Ectodermal cell (in vitro differentiated cells): ENCODE measurements around the gene HUWE1.

Source experiments
- H3K27ac ChIP-seq: 2 replicates; pipeline ENCODE4 v1.7.0; 2013; ENCODE audit warnings: mild to moderate bottlenecking, low read depth, low read length; ENCODE audit not compliant: insufficient read depth, poor library complexity, severe bottlenecking
- H3K27me3 ChIP-seq: 2 replicates; pipeline ENCODE4 v1.7.0; 2013; ENCODE audit warnings: mild to moderate bottlenecking, low read length; ENCODE audit not compliant: insufficient read depth, control insufficient read depth, poor library complexity, severe bottlenecking
- H3K36me3 ChIP-seq: one replicate; pipeline ENCODE4 v1.7.0; 2013; ENCODE audit warnings: low read length; ENCODE audit not compliant: control insufficient read depth, insufficient read depth
- H3K4me1 ChIP-seq: one replicate; pipeline ENCODE4 v1.7.0; 2013; ENCODE audit warnings: low read length; ENCODE audit not compliant: control insufficient read depth, insufficient read depth
- H3K4me3 ChIP-seq: 2 replicates; pipeline ENCODE4 v1.7.0; 2013; ENCODE audit warnings: low read depth, low read length, control low read depth; ENCODE audit not compliant: insufficient read depth
- H3K9me3 ChIP-seq: 2 replicates; pipeline ENCODE4 v1.7.0; 2013; ENCODE audit warnings: mild to moderate bottlenecking, low read length, moderate library complexity; ENCODE audit not compliant: control insufficient read depth
- WGBS, 2 experiments: methylation state at CpG; one replicate each; pipeline ENCODE4 v1.1.7; 2013; ENCODE audit warnings: missing lambda C conversion rate in 2 of 2; 5-methylcytosine and 5-hydroxymethylcytosine counted together

The HUWE1 gene

GRCh38 chrX:53587795-53588420 is 98.6 kb downstream of the HUWE1 start:
- WGBS, 2 experiments: 96 to 99% methylated on average over 2 to 5 of the region's 5 CpGs
- H3K4me3 ChIP-seq: no peak overlapping the region
- no peaks in the 10 kb centered on the region for H3K9me3 ChIP-seq
- peaks cover 75% of the 10 kb centered on the region for H3K36me3 ChIP-seq
- no peak overlapping the region for H3K27ac ChIP-seq
- H3K4me1 ChIP-seq: no peaks in the 10 kb centered on the region
- H3K27me3 ChIP-seq: no peaks in the 10 kb centered on the region

DNA sequence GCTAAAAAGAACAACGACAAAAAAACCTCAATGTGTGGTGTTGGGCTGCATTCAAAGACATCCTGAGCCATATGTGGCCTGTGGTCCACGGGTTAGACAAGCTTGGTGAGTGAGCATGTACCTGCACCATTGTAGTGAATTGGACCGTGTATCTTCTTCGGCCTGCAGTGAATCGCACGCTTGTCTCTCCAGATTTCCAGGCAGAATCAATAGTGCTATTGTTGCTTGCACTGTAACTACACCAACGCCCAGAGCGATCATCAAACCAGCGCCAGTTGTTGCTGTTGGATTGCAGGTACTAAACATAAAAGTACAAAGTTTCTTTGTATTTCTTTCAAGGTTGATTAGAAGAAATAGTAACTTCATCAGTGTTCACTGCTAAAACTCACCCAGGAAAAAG is 101.6 kb downstream of the HUWE1 start:
- H3K27me3 ChIP-seq: no peaks in the 10 kb centered on the region
- no peak overlapping the region for H3K27ac ChIP-seq
- no peak overlapping the region for H3K4me3 ChIP-seq
- no peaks in the 10 kb centered on the region for H3K9me3 ChIP-seq
- no peaks in the 10 kb centered on the region for H3K4me1 ChIP-seq
- peaks cover 72% of the 10 kb centered on the region for H3K36me3 ChIP-seq
- WGBS, 2 experiments: 97 to 98% methylated on average over 8 to 9 of the region's 9 CpGs

- 93 to 97% methylated on average over 7 of the region's 7 CpGs for WGBS, 2 experiments
- Histone ChIP-seq H3K36me3 (peaks cover 62% of the 10 kb centered on the region), H3K4me3 (no peak overlapping the region)
Observed at GRCh38 chrX:53583571-53583970, 102.9 kb downstream of the HUWE1 start.

DNA sequence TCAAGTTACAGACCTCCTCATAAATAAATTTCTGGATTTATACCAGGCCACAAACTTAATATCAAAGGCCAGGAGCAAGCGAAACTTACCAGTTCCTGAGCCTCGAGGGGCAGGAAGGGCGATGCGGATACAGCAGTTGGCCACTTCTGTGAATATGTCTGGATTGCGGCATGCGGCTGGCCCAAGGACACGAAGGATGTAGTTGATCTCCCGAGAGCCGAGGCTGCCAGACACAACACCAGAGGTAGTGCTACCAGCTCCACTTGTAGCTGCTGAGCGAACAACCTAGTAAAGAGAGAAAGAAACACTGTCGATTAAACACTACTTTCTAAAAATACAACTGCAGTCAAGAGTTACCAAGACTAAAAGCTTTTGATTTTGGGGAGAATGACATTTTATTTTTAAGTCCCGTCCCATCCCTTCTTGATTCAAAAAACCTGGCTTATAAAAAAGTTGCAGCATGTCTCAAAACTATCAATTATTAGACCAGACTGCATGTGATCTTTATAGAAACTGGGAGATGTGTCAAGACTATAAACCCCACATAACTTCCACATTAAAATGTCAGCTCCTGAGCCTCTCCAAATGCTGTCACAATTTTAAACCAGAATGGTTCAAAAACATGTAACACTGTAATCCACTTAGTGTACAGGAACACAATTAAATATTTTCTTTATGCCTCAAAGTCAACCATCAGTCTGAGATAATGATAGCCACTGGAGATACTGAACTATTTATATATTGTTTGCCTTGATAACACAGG is 105.6 kb downstream of the HUWE1 start:
- Histone ChIP-seq H3K4me1 (no peaks in the 10 kb centered on the region), H3K27me3 (no peaks in the 10 kb centered on the region), H3K9me3 (no peaks in the 10 kb centered on the region), H3K4me3 (no peak overlapping the region), H3K36me3 (peaks cover 48% of the 10 kb centered on the region), H3K27ac (no peak overlapping the region)
- 93 to 96% methylated on average over 11 of the region's 12 CpGs for WGBS, 2 experiments

More at GRCh38 chrX:53583571-53583970, 102.9 kb downstream of the HUWE1 start:
- H3K27ac ChIP-seq: no peak overlapping the region
- H3K9me3 ChIP-seq: no peaks in the 10 kb centered on the region
- H3K27me3 ChIP-seq: no peaks in the 10 kb centered on the region
- H3K4me1 ChIP-seq: no peaks in the 10 kb centered on the region

DNA sequence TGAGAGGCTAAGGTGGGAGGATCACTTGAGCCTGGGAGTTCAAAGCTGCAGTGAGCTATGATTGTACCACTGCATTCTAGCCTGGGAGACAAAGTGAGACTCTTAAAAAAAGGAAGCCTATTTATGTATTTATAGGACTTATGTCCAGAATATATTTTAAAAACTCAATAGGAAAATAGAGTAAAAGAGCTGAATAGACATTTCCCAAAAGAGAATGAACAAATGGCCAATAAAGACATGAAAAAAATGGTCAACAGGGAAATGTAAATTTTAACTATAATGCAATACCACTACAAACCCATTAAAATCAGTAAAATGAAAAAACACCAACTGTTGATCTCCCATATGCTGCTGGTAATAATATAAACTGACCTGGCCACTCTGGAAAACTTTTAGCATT is 115.0 kb downstream of the HUWE1 start:
- H3K4me1 ChIP-seq: no peaks in the 10 kb centered on the region
- no peak overlapping the region for H3K27ac ChIP-seq
- no peak overlapping the region for H3K4me3 ChIP-seq
- no peaks in the 10 kb centered on the region for H3K9me3 ChIP-seq
- peaks cover 6% of the 10 kb centered on the region for H3K36me3 ChIP-seq
- no peaks in the 10 kb centered on the region for H3K27me3 ChIP-seq

- WGBS, 2 experiments: 94 to 97% methylated on average over 4 of the region's 4 CpGs
- peaks cover 62% of the 10 kb centered on the region for H3K36me3 ChIP-seq
Observed at GRCh38 chrX:53563324-53563723, 123.2 kb downstream of the HUWE1 start.

DNA sequence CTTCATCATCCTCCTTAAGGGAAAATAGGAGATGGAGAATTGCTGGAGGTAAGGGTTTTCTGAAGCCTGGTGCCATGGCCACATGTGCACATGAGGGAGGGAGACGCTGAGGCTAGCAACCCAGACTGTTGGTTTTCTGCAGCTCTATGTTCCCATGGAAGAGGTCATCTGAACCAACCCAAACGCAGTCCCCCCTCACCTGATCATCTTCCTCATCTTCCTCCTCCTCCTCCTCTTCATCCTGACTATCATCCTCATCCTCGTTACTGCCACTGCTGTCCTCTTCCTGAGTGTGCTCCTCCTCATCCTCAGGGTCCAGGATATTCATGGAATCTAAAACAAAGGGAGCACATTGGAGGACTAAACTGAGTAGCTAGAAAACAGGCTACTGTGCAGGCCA is 124.6 kb downstream of the HUWE1 start:
- H3K9me3 ChIP-seq: no peaks in the 10 kb centered on the region
- peaks cover 63% of the 10 kb centered on the region for H3K36me3 ChIP-seq
- H3K4me3 ChIP-seq: no peak overlapping the region
- 92 to 100% methylated on average over 3 of the region's 3 CpGs for WGBS, 2 experiments
- H3K27me3 ChIP-seq: no peaks in the 10 kb centered on the region
- no peak overlapping the region for H3K27ac ChIP-seq
- H3K4me1 ChIP-seq: no peaks in the 10 kb centered on the region

More at GRCh38 chrX:53563324-53563723, 123.2 kb downstream of the HUWE1 start:
- Histone ChIP-seq H3K27ac (no peak overlapping the region), H3K9me3 (no peaks in the 10 kb centered on the region), H3K27me3 (no peaks in the 10 kb centered on the region), H3K4me3 (no peak overlapping the region), H3K4me1 (no peaks in the 10 kb centered on the region)

- WGBS, 2 experiments: 92 to 96% methylated on average over 6 of the region's 6 CpGs
- Histone ChIP-seq H3K36me3 (peaks cover 54% of the 10 kb centered on the region), H3K4me3 (no peak overlapping the region), H3K27me3 (no peaks in the 10 kb centered on the region), H3K9me3 (no peaks in the 10 kb centered on the region), H3K27ac (no peak overlapping the region), H3K4me1 (no peaks in the 10 kb centered on the region)
Observed at GRCh38 chrX:53558646-53559045, 127.9 kb downstream of the HUWE1 start.

DNA sequence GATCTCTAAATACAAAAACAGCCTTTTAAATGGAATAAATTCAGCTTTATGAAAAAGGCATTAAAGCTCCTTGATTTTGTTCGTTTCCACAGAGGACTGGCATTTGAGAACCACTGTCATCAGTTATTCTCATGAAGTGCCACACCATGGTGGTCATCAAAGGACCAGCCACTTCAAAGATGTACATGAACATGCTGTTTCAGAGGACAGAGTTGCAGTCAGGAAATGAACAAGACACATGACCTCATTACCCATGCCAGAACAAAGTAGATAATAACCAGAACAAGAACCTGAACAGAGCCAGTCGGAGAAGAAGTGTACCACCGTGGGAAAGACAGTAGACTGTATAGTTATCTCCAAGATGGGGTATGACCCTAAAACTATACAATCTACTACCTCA is 129.7 kb downstream of the HUWE1 start:
- H3K4me1 ChIP-seq: no peaks in the 10 kb centered on the region
- H3K27ac ChIP-seq: no peak overlapping the region
- H3K4me3 ChIP-seq: no peak overlapping the region
- H3K27me3 ChIP-seq: no peaks in the 10 kb centered on the region
- no peaks in the 10 kb centered on the region for H3K9me3 ChIP-seq
- WGBS, 2 experiments: 98 to 100% methylated on average over 1 to 2 of the region's 3 CpGs
- H3K36me3 ChIP-seq: peaks cover 51% of the 10 kb centered on the region

- no peaks in the 10 kb centered on the region for H3K27me3 ChIP-seq
- no peak overlapping the region for H3K4me3 ChIP-seq
- H3K9me3 ChIP-seq: no peaks in the 10 kb centered on the region
- peaks cover 42% of the 10 kb centered on the region for H3K36me3 ChIP-seq
- no peaks in the 10 kb centered on the region for H3K4me1 ChIP-seq
- WGBS, 2 experiments: 96 to 97% methylated on average over 18 of the region's 18 CpGs
- H3K27ac ChIP-seq: no peak overlapping the region
Observed at GRCh38 chrX:53550756-53551463, 135.6 kb downstream of the HUWE1 start.
